H1 (cell line): ENCODE results near the gene ABHD8. TPM values are rescaled to one million over a fixed set of nuclear protein-coding genes. Genes with fewer than 3 reads are reported as not detected.

ENCODE experiments used
- ASH2L ChIP-seq: fragments of 200-600, 300-600 bp; sonication (generic); IDR thresholded peaks from one replicate; pipeline ENCODE4 v1.7.1; 2017; ENCODE audit warnings: low read length
- ATF2 ChIP-seq: IDR thresholded peaks from 2 replicates; pipeline ENCODE4 v1.6.1; 2012; ENCODE audit warnings: low read length, inconsistent platforms
- GABPA ChIP-seq: IDR thresholded peaks from 2 replicates; pipeline ENCODE4 v1.6.1; 2011; ENCODE audit warnings: mild to moderate bottlenecking, low read length, moderate library complexity, borderline replicate concordance; ENCODE audit not compliant: insufficient read depth
- JUND ChIP-seq: IDR thresholded peaks from 2 replicates; pipeline ENCODE4 v1.6.1; 2011; ENCODE audit warnings: mild to moderate bottlenecking, improper control_type of control experiment, low read length
- KDM1A ChIP-seq: fragments of 200-600, 300-600 bp; sonication (generic); IDR thresholded peaks from 2 replicates; pipeline ENCODE4 v1.7.1; 2016; ENCODE audit warnings: mild to moderate bottlenecking, low read length, borderline replicate concordance
- POLR2AphosphoS5 ChIP-seq: IDR thresholded peaks from 2 replicates; pipeline ENCODE4 v1.6.1; 2011; ENCODE audit warnings: low read depth, low read length
- RXRA ChIP-seq: IDR thresholded peaks from 2 replicates; pipeline ENCODE4 v1.6.1; 2011; ENCODE audit warnings: low read depth, mild to moderate bottlenecking, low read length, moderate library complexity; ENCODE audit not compliant: insufficient read depth
- SP2 ChIP-seq: IDR thresholded peaks from 2 replicates; pipeline ENCODE4 v1.6.1; 2012; ENCODE audit warnings: mild to moderate bottlenecking, low read length, inconsistent platforms
- SUZ12 ChIP-seq: fragments of 200-600 bp; sonication (generic); IDR thresholded peaks from 2 replicates; pipeline ENCODE4 v1.6.1; 2012; ENCODE audit warnings: mild to moderate bottlenecking, inconsistent platforms, low read length, moderate library complexity, mixed read lengths
- polyA plus RNA-seq, 7 experiments: library from polyadenylated mRNA; depleted of rRNA in 3 of 7; stranded (reverse) in 5 of 7; unstranded in 2 of 7; fragments of >200 nt in 5 of 7; fragments of 200-250 nt in 2 of 7; gene quantifications; 1 replicate in 5 of 7; 2 replicates in 1 of 7; 4 replicates in 1 of 7; pipeline versions ENCODE4 v1.2.1 to v1.2.3, GENCODE V29; 2011 to 2013; ENCODE audit warnings: missing spikeins in 2 of 7, mixed read lengths in 2 of 7
- total RNA-seq: library from RNA; stranded (reverse); fragmentation: NEBNext Ultra II Directional; extraction: Animal tissue kit (Norgen Biotek cat#: 25700); gene quantifications from 2 replicates; pipeline ENCODE4 v1.2.1, GENCODE V29; 2021

Gene ABHD8
- total and polyA plus RNA-seq, 2 of the 8 experiments (the other 6 are each of a cell fraction or from before 2014, with no cell fraction given) = 11.3 to 18.7 TPM

- TF ChIP-seq ATF2 = no peak
- TF ChIP-seq SUZ12 = no peak
- no peak for TF ChIP-seq SP2
- no peak for TF ChIP-seq KDM1A
- TF ChIP-seq RXRA = no peak
- TF ChIP-seq GABPA = no peak
- TF ChIP-seq ASH2L = no peak
- TF ChIP-seq JUND = no peak
- no peak for TF ChIP-seq POLR2AphosphoS5
Measured at GRCh38 chr19:17341386-17341785, 38.2 kb upstream of the ABHD8 start (continued).
